22Rv1 (cell line): Measurements from ENCODE around the gene CAPN12.

Source experiments
- CTCF ChIP-seq: fragments of 450-650 bp; IDR thresholded peaks from 2 replicates; pipeline ENCODE4 v1.5.1; 2017; ENCODE audit warnings: mild to moderate bottlenecking
- ZFX ChIP-seq: fragments of 450-650 bp; IDR thresholded peaks from 2 replicates; pipeline ENCODE4 v1.6.1; 2017; ENCODE audit warnings: antibody characterized with exemption, borderline replicate concordance

DNA sequence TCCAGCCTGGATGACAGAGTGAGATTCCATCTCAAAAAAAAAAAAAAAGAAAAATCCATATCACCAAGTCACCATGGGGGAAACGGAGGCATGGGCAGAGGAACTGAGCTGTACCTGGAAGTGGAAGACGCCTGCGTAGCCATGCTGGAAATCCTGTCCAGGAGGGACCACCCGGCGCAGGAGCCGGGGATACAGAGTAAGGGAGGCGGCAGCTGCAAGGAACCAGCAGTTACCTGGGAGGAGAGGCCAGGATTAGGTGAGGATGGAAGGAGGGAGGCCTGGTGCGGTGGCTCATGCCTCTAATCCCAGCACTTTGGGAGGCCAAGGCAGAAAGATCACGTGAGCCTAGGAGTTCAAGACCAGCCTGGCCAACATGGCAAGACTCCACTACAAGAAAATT, 2.0 kb downstream of the CAPN12 start:
- TF ChIP-seq CTCF (no peak), ZFX (no peak)
